Caco-2 (cell line): ENCODE measurements around the gene SORCS2. TPM values are rescaled to one million over a fixed set of nuclear protein-coding genes. Genes with fewer than 3 reads are reported as not detected.

Experiments
- BruUV-seq: library from RNA; stranded (reverse); fragments of 400-500 nt; replicated peaks from 2 replicates; lab custom pipeline; 2021; lab: Mats Ljungman, UMichigan
- CTCF ChIA-PET: fragments of 300-600 bp; sonication (Branson Sonifier 250); formaldehyde crosslinking; loops from one replicate; lab custom pipeline; 2022; ENCODE audit warnings: antibody characterized with exemption; lab: Charles Lee
- POLR2A ChIA-PET: fragments of 300-600 bp; sonication (Branson Sonifier 250); formaldehyde crosslinking; loops from one replicate; lab custom pipeline; 2022; ENCODE audit warnings: antibody characterized with exemption; lab: Charles Lee
- DNase-seq, 2 experiments: peaks; one replicate each; pipeline versions ENCODE4 v3.0.0 to v3.0.0-alpha.2; 2020 to 2022
- H3K27me3 ChIP-seq: replicated peaks from 2 replicates; pipeline ENCODE4 v1.6.0; 2011; ENCODE audit warnings: low read length; ENCODE audit not compliant: control insufficient read depth, insufficient read depth
- H3K36me3 ChIP-seq: 2 replicates; pipeline ENCODE4 v1.5.1; 2011; ENCODE audit warnings: low read length; ENCODE audit not compliant: control insufficient read depth, insufficient read depth
- H3K4me1 ChIP-seq: fragments of 250-450 bp; sonication (Bioruptor Pico); 2 replicates; pipeline ENCODE4 v1.5.1; 2020; ENCODE audit warnings: mild to moderate bottlenecking
- H3K4me3 ChIP-seq: 2 replicates; pipeline ENCODE4 v1.5.1; 2011; ENCODE audit warnings: low read depth, mild to moderate bottlenecking, control low read depth, low read length
- H3K9me3 ChIP-seq: fragments of 250-450 bp; sonication (Bioruptor Pico); 2 replicates; pipeline ENCODE4 v1.5.1; 2020; ENCODE audit warnings: mild to moderate bottlenecking, moderate library complexity
- H3K27ac Mint-ChIP-seq: one replicate; pipeline ENCODE4 v1.8.0; 2022; ENCODE audit warnings: mixed read lengths; ENCODE audit not compliant: unreplicated experiment
- H3K27me3 Mint-ChIP-seq: one replicate; pipeline ENCODE4 v1.8.0; 2022; ENCODE audit warnings: mixed read lengths; ENCODE audit not compliant: insufficient read depth, unreplicated experiment
- H3K36me3 Mint-ChIP-seq: one replicate; pipeline ENCODE4 v1.8.0; 2022; ENCODE audit warnings: mild to moderate bottlenecking, mixed read lengths; ENCODE audit not compliant: insufficient read depth, unreplicated experiment
- H3K4me1 Mint-ChIP-seq: one replicate; pipeline ENCODE4 v1.8.0; 2022; ENCODE audit warnings: low read depth, mixed read lengths; ENCODE audit not compliant: unreplicated experiment
- H3K4me3 Mint-ChIP-seq: one replicate; pipeline ENCODE4 v1.8.0; 2022; ENCODE audit warnings: mild to moderate bottlenecking, moderate library complexity, mixed read lengths; ENCODE audit not compliant: unreplicated experiment
- H3K9me3 Mint-ChIP-seq: one replicate; pipeline ENCODE4 v1.8.0; 2022; ENCODE audit warnings: mixed read lengths; ENCODE audit not compliant: unreplicated experiment
- CTCF ChIP-seq, 2 experiments: fragments of 200-600 bp in 1 of 2; IDR thresholded peaks; 1 replicate in 1 of 2; 2 replicates in 1 of 2; pipeline versions ENCODE4 v1.5.1 to v1.8.0; 2011 to 2022; ENCODE audit warnings: antibody characterized with exemption in 1 of 2, control low read depth in 1 of 2, inconsistent platforms in 1 of 2, low read depth in 1 of 2, low read length in 1 of 2, mild to moderate bottlenecking in 1 of 2, moderate library complexity in 1 of 2; ENCODE audit not compliant: insufficient read depth in 1 of 2, severe bottlenecking in 1 of 2, unreplicated experiment in 1 of 2
- intact Hi-C: fragments of 100-400 bp; cut with micrococcal nuclease; formaldehyde crosslinking; loops from one replicate; pipeline ENCODE4 v1.10.0; 2022; ENCODE audit not compliant: unreplicated experiment
- total RNA-seq: library from RNA; stranded (reverse); gene quantifications from 2 replicates; pipeline ENCODE4 v1.2.3, GENCODE V29; 2022

The SORCS2 gene
- total RNA-seq, 1 experiment from 2014 or later = 1.6 TPM

- no peak for TF ChIP-seq CTCF (IDR thresholded peaks at IDR 0.05; ENCODE audit: insufficient read depth in 1 of 2, low read depth in 1 of 2, low read length in 1 of 2, severe bottlenecking in 1 of 2, unreplicated experiment in 1 of 2)
- intact Hi-C loops = no loop called here
- no peak overlapping the region for H3K4me3 Mint-ChIP-seq
- peaks cover 15% of the 10 kb centered on the region for H3K9me3 Mint-ChIP-seq
- DNase-seq = no peak
- H3K27me3 Mint-ChIP-seq = peaks cover 3% of the 10 kb centered on the region
- POLR2A ChIA-PET = no interaction called here
- H3K27ac Mint-ChIP-seq = no peak overlapping the region
- H3K36me3 Mint-ChIP-seq = no peaks in the 10 kb centered on the region
- no peaks in the 10 kb centered on the region for H3K9me3 ChIP-seq
- CTCF ChIA-PET = no interaction called here
- H3K36me3 ChIP-seq = no peaks in the 10 kb centered on the region
- H3K4me3 ChIP-seq = no peak overlapping the region
- no peaks in the 10 kb centered on the region for H3K4me1 ChIP-seq
- BruUV-seq = no TSS peak
- no peaks in the 10 kb centered on the region for H3K27me3 ChIP-seq
- no peaks in the 10 kb centered on the region for H3K4me1 Mint-ChIP-seq
Measured at GRCh38 chr4:7607156-7607910, 415.0 kb downstream of the SORCS2 start.

GRCh38 chr4:7608046-7608445 lies 415.7 kb downstream of the SORCS2 start:
- no peak overlapping the region for H3K27ac Mint-ChIP-seq
- CTCF ChIA-PET = no interaction called here
- Histone ChIP-seq H3K4me3 (no peak overlapping the region), H3K9me3 (no peaks in the 10 kb centered on the region), H3K4me1 (no peaks in the 10 kb centered on the region), H3K36me3 (no peaks in the 10 kb centered on the region), H3K27me3 (no peaks in the 10 kb centered on the region)
- no peaks in the 10 kb centered on the region for H3K4me1 Mint-ChIP-seq
- H3K4me3 Mint-ChIP-seq = no peak overlapping the region
- POLR2A ChIA-PET = no interaction called here
- BruUV-seq = no TSS peak
- peaks cover 13% of the 10 kb centered on the region for H3K9me3 Mint-ChIP-seq
- H3K36me3 Mint-ChIP-seq = no peaks in the 10 kb centered on the region
- intact Hi-C loops = no loop called here
- H3K27me3 Mint-ChIP-seq = peaks cover 3% of the 10 kb centered on the region
- no peak for DNase-seq
- TF ChIP-seq CTCF (IDR thresholded peaks at IDR 0.05; ENCODE audit: insufficient read depth in 1 of 2, low read depth in 1 of 2, low read length in 1 of 2, severe bottlenecking in 1 of 2, unreplicated experiment in 1 of 2) = no peak

GRCh38 chr4:7609316-7609715 lies 417.0 kb downstream of the SORCS2 start:
- no peaks in the 10 kb centered on the region for H3K4me1 Mint-ChIP-seq
- no peaks in the 10 kb centered on the region for H3K9me3 ChIP-seq
- H3K36me3 ChIP-seq = no peaks in the 10 kb centered on the region
- no peaks in the 10 kb centered on the region for H3K4me1 ChIP-seq
- H3K27me3 ChIP-seq = no peaks in the 10 kb centered on the region
- intact Hi-C loops = no loop called here
- peaks cover 3% of the 10 kb centered on the region for H3K27me3 Mint-ChIP-seq
- POLR2A ChIA-PET = no interaction called here
- H3K27ac Mint-ChIP-seq = no peak overlapping the region
- no peaks in the 10 kb centered on the region for H3K36me3 Mint-ChIP-seq
- no peak for TF ChIP-seq CTCF (IDR thresholded peaks at IDR 0.05; ENCODE audit: insufficient read depth in 1 of 2, low read depth in 1 of 2, low read length in 1 of 2, severe bottlenecking in 1 of 2, unreplicated experiment in 1 of 2)
- BruUV-seq = no TSS peak
- no peak overlapping the region for H3K4me3 ChIP-seq
- no peak for DNase-seq
- no peaks in the 10 kb centered on the region for H3K9me3 Mint-ChIP-seq
- CTCF ChIA-PET = no interaction called here
- H3K4me3 Mint-ChIP-seq = no peak overlapping the region
